Ishikawa (cell line): ENCODE results near the gene ITFG1.

Experiments used
- CEBPB ChIP-seq: IDR thresholded peaks from 2 replicates; pipeline ENCODE4 v1.6.1; 2012
- CREB1 ChIP-seq: IDR thresholded peaks from 2 replicates; pipeline ENCODE4 v1.6.1; 2012; ENCODE audit warnings: low read depth
- EGR1 ChIP-seq: IDR thresholded peaks from 2 replicates; pipeline ENCODE4 v1.6.1; 2012
- EP300 ChIP-seq: IDR thresholded peaks from 2 replicates; pipeline ENCODE4 v1.6.1; 2012; ENCODE audit warnings: borderline replicate concordance
- FOXM1 ChIP-seq: IDR thresholded peaks from 2 replicates; pipeline ENCODE4 v1.6.1; 2012; ENCODE audit warnings: low read depth, borderline replicate concordance
- NFIC ChIP-seq: IDR thresholded peaks from 2 replicates; pipeline ENCODE4 v1.6.1; 2012
- RAD21 ChIP-seq: IDR thresholded peaks from 2 replicates; pipeline ENCODE4 v1.6.1; 2012; ENCODE audit warnings: low read depth
- TAF1 ChIP-seq: IDR thresholded peaks from 2 replicates; pipeline ENCODE4 v1.6.1; 2012; ENCODE audit warnings: low read depth, mild to moderate bottlenecking
- TCF12 ChIP-seq: IDR thresholded peaks from 2 replicates; pipeline ENCODE4 v1.6.1; 2012; ENCODE audit warnings: low read depth
- TEAD4 ChIP-seq: IDR thresholded peaks from 2 replicates; pipeline ENCODE4 v1.6.1; 2012
- YY1 ChIP-seq: IDR thresholded peaks from 2 replicates; pipeline ENCODE4 v1.6.1; 2012; ENCODE audit warnings: low read depth
- ZBTB7A ChIP-seq: IDR thresholded peaks from 2 replicates; pipeline ENCODE4 v1.6.1; 2012; ENCODE audit warnings: low read depth
- TF ChIP-seq, protein P1 (sequence below): IDR thresholded peaks from 2 replicates; pipeline ENCODE4 v1.6.1; 2012
- TF ChIP-seq, protein P2 (sequence below): IDR thresholded peaks from 2 replicates; pipeline ENCODE4 v1.6.1; 2012; ENCODE audit warnings: low read depth, mild to moderate bottlenecking
- TF ChIP-seq, protein P3 (sequence below): IDR thresholded peaks from 2 replicates; pipeline ENCODE4 v1.6.1; 2012

ITFG1 gene

DNA sequence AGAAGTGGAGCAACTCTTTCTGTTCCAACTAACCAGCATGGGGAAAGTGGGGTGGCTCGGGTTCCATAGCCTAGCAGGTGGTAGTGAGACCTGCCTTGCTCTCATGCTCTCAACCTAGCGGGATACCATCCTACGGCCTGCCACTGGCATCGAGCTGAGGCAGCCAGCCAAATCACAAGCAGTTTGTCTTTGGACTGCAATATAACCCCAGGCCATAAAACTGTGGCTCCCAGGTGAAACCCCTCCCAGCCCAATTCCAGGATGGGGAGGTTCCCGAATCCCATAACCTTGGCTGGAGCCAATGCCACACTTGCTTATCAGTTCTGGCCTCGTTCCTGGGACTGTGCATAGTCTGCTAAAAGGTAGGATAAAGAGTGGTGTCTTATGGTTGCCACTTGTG lies 161.3 kb downstream of the ITFG1 start:
- TF ChIP-seq, protein P1, sequence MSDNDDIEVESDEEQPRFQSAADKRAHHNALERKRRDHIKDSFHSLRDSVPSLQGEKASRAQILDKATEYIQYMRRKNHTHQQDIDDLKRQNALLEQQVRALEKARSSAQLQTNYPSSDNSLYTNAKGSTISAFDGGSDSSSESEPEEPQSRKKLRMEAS, result no peak
- TF ChIP-seq TAF1 (no peak), CEBPB (no peak), ZBTB7A (no peak), EP300 (no peak), TEAD4 (no peak), FOXM1 (no peak)
- TF ChIP-seq, protein P2, sequence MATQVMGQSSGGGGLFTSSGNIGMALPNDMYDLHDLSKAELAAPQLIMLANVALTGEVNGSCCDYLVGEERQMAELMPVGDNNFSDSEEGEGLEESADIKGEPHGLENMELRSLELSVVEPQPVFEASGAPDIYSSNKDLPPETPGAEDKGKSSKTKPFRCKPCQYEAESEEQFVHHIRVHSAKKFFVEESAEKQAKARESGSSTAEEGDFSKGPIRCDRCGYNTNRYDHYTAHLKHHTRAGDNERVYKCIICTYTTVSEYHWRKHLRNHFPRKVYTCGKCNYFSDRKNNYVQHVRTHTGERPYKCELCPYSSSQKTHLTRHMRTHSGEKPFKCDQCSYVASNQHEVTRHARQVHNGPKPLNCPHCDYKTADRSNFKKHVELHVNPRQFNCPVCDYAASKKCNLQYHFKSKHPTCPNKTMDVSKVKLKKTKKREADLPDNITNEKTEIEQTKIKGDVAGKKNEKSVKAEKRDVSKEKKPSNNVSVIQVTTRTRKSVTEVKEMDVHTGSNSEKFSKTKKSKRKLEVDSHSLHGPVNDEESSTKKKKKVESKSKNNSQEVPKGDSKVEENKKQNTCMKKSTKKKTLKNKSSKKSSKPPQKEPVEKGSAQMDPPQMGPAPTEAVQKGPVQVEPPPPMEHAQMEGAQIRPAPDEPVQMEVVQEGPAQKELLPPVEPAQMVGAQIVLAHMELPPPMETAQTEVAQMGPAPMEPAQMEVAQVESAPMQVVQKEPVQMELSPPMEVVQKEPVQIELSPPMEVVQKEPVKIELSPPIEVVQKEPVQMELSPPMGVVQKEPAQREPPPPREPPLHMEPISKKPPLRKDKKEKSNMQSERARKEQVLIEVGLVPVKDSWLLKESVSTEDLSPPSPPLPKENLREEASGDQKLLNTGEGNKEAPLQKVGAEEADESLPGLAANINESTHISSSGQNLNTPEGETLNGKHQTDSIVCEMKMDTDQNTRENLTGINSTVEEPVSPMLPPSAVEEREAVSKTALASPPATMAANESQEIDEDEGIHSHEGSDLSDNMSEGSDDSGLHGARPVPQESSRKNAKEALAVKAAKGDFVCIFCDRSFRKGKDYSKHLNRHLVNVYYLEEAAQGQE, result no peak
- TF ChIP-seq, protein P3, sequence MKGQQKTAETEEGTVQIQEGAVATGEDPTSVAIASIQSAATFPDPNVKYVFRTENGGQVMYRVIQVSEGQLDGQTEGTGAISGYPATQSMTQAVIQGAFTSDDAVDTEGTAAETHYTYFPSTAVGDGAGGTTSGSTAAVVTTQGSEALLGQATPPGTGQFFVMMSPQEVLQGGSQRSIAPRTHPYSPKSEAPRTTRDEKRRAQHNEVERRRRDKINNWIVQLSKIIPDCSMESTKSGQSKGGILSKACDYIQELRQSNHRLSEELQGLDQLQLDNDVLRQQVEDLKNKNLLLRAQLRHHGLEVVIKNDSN, result no peak

DNA sequence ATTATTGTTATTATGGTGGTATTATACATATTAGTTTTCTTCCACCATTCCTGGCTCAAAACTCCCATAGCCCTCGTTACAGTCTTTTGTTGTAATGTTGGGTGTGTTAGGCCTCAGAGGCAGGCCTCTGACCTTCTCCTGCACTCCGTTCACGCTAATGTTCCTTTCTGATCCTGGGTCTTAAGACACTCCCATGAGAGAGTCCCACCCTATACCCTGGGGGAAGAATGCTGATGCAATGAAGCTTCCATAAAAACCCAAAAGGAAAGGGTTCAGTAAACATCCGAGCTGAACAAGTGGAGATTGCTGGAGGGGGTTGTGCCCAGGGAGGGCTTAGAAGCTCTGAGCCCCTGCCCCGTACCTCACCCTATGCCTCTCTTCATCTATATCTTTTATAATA lies 175.9 kb downstream of the ITFG1 start:
- no peak for TF ChIP-seq TEAD4
- no peak for TF ChIP-seq NFIC
- TF ChIP-seq, protein P1, result no peak

DNA sequence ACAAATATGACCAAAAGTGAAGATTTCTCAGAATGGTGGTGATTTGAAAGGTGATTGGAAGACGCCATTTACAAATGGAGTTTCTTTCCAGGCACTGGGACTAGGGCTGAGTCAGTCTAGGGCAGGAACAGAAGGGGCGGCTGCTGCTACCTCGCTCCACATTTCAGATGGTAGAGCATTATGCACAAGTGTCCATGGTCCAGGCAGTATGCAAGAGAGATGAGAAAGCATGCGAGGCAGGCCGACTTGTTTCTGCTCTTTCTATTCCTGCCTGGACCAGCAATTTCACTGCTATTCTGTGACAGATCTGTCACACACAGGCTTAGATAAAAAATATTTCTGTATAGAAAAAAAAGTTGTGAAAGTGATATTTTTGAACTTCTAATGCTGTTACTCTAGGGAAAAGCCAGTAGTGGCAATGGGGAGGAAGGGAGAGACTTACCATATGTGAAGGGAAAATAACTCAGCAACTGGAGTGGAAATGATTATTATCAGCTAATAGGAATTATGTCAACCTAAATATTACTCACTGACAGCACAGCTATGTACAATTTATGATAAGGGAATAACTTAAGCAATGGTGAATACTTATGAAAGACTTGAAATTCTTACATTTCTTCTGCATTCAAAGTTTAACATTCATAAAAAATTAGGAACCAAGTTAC lies 182.4 kb downstream of the ITFG1 start:
- TF ChIP-seq TAF1, result no peak
- no peak for TF ChIP-seq CEBPB
- no peak for TF ChIP-seq TCF12
- no peak for TF ChIP-seq FOXM1
- TF ChIP-seq, protein P2, result no peak

DNA sequence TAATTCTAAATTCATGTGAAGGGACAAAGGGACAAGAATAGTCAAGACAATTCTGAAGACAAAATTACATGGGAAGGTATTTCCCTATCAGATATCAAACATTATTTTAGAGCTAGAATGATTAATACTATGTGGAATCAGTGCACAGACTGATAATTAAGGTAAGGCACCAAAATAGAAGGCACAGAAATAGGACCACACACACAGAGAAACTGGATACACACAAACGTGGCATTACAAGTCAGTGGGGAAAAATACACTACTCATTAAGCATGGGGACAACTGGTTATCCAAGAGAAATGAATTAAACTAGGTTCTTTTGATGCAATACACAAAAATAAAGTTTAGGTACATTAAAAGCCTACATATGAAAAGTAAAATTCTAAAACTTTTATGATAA lies 184.3 kb downstream of the ITFG1 start:
- TF ChIP-seq CEBPB, result no peak
- TF ChIP-seq EP300, result no peak
- no peak for TF ChIP-seq EGR1
- no peak for TF ChIP-seq RAD21
- no peak for TF ChIP-seq FOXM1
- TF ChIP-seq, protein P3, result no peak
- TF ChIP-seq YY1, result no peak
- TF ChIP-seq, protein P1, result no peak
- TF ChIP-seq, protein P2, result no peak
- no peak for TF ChIP-seq ZBTB7A

DNA sequence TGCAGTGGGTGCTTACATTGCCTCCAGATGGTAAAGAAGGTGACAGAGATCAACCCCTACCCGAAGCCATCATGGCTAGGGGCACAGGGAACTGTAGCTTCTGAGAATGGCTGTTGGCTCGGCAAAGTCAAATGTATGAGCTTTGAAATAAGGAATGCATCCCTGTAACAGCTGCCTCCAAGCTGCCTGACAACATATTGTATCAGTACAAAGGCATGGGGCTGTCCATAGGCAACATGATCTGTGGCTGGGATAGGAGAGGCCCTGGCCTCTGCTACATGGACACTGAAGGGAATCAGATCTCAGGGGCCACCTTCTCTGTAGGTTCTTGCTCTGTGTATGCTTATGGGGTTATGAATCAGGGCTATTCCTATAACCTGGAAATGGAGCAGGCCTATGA lies 197.9 kb downstream of the ITFG1 start:
- TF ChIP-seq CREB1 (no peak), EGR1 (no peak), NFIC (no peak), EP300 (no peak), YY1 (no peak), TCF12 (no peak), TAF1 (no peak)
- TF ChIP-seq, protein P2, result no peak
- TF ChIP-seq, protein P3, result no peak
- TF ChIP-seq, protein P1, result no peak
